Left ventricle myocardium inferior (tissue), 1 donor: ENCODE data around the gene CDK2. TPM values are rescaled to one million over a fixed set of nuclear protein-coding genes. Genes with fewer than 3 reads are reported as not detected.
"Not testable (repeated sequence)": the region's sequence is repeated elsewhere in the genome, so short reads cannot be mapped to it uniquely, and the experiment has no call there.

ENCODE experiments used
- DNase-seq: peaks from one replicate; pipeline ENCODE4 v3.0.0-alpha.2; 2020
- H3K27ac ChIP-seq: fragments of 200-600 bp; replicated peaks from 2 replicates; pipeline ENCODE4 v1.8.0; 2021
- H3K27me3 ChIP-seq: fragments of 200-600 bp; 2 replicates; pipeline ENCODE4 v1.8.0; 2021; ENCODE audit warnings: low read depth
- H3K36me3 ChIP-seq: fragments of 200-600 bp; 2 replicates; pipeline ENCODE4 v1.8.0; 2021
- H3K4me1 ChIP-seq: fragments of 200-600 bp; 2 replicates; pipeline ENCODE4 v1.8.0; 2021
- H3K4me3 ChIP-seq: fragments of 200-600 bp; 2 replicates; pipeline ENCODE4 v1.8.0; 2021; ENCODE audit warnings: mild to moderate bottlenecking, moderate library complexity
- H3K9me3 ChIP-seq: fragments of 200-600 bp; replicated peaks from 2 replicates; pipeline ENCODE4 v1.8.0; 2021
- CTCF ChIP-seq: fragments of 200-600 bp; IDR thresholded peaks from 2 replicates; pipeline ENCODE4 v1.8.0; 2021; ENCODE audit warnings: antibody characterized with exemption, mild to moderate bottlenecking, borderline replicate concordance
- intact Hi-C: fragments of 100-400 bp; cut with micrococcal nuclease; formaldehyde crosslinking; loops from one replicate; pipeline ENCODE4 v1.11.0; 2022
- total RNA-seq: library from RNA; stranded (reverse); fragmentation: NEBNext Ultra II Directional; extraction: Animal tissue kit (Norgen Biotek cat#: 25700); gene quantifications from one replicate; pipeline ENCODE4 v1.2.1, GENCODE V29; 2021
- donor health status: DM: no; HTN: yes; CAD: no; lungs with severe emphysema.

Gene CDK2
- total RNA-seq, 1 donor from 2014 or later = 7.3 TPM

- Histone ChIP-seq H3K4me3 (no peak overlapping the region), H3K36me3 (peaks cover 77% of the 10 kb centered on the region), H3K4me1 (peaks cover 34% of the 10 kb centered on the region), H3K27ac (no peak overlapping the region), H3K27me3 (no peaks in the 10 kb centered on the region), H3K9me3 (no peaks in the 10 kb centered on the region)
- no peak for TF ChIP-seq CTCF
- DNase-seq = no peak
- intact Hi-C loops = no loop called here
Measured at GRCh38 chr12:55984861-55985260, 18.2 kb downstream of the CDK2 start.

GRCh38 chr12:55985341-55985740 lies 18.7 kb downstream of the CDK2 start:
- intact Hi-C loops = no loop called here
- Histone ChIP-seq H3K36me3 (peaks cover 81% of the 10 kb centered on the region), H3K4me1 (peaks cover 34% of the 10 kb centered on the region), H3K27ac (no peak overlapping the region), H3K27me3 (no peaks in the 10 kb centered on the region), H3K4me3 (no peak overlapping the region), H3K9me3 (no peaks in the 10 kb centered on the region)
- no peak for TF ChIP-seq CTCF
- DNase-seq = no peak

- H3K27ac ChIP-seq, intact Hi-C loops, DNase-seq, H3K27me3 ChIP-seq, H3K9me3 ChIP-seq, H3K4me3 ChIP-seq: not testable (repeated sequence)
- peaks cover 81% of the 10 kb centered on the region for H3K36me3 ChIP-seq
- peaks cover 34% of the 10 kb centered on the region for H3K4me1 ChIP-seq
Measured at GRCh38 chr12:55985976-55986375, 19.3 kb downstream of the CDK2 start.

GRCh38 chr12:55991110-55991509 lies 24.5 kb downstream of the CDK2 start:
- peaks cover 91% of the 10 kb centered on the region for H3K36me3 ChIP-seq
- H3K9me3 ChIP-seq = no peaks in the 10 kb centered on the region
- DNase-seq = no peak
- H3K27me3 ChIP-seq = no peaks in the 10 kb centered on the region
- intact Hi-C loops = no loop called here
- H3K4me3 ChIP-seq = no peak overlapping the region
- H3K27ac ChIP-seq = no peak overlapping the region
- no peaks in the 10 kb centered on the region for H3K4me1 ChIP-seq
- TF ChIP-seq CTCF = no peak

- intact Hi-C loops = no loop called here
- Histone ChIP-seq H3K27ac (peak overlapping the region; percentile 3), H3K36me3 (peaks cover 69% of the 10 kb centered on the region)
Measured at GRCh38 chr12:55993230-55993853, 26.7 kb downstream of the CDK2 start.

More at GRCh38 chr12:55993230-55993853, 26.7 kb downstream of the CDK2 start:
- DNase-seq = no peak
- H3K27me3 ChIP-seq = no peaks in the 10 kb centered on the region
- TF ChIP-seq CTCF = no peak
- H3K9me3 ChIP-seq = no peaks in the 10 kb centered on the region
- no peak overlapping the region for H3K4me3 ChIP-seq
- H3K4me1 ChIP-seq = peaks cover 11% of the 10 kb centered on the region
